Loucy (cell line): ENCODE data around the gene SH3BP1.
A peak's percentile ranks its signal among the peaks of the same experiment; 100 is the strongest.
"Not testable (repeated sequence)": the region's sequence is repeated elsewhere in the genome, so short reads cannot be mapped to it uniquely, and the experiment has no call there.

Experiments
- H2AFZ ChIP-seq: fragments of 200-600 bp; sonication (generic); 2 replicates; pipeline ENCODE4 v1.6.0; 2016; ENCODE audit warnings: antibody characterized with exemption, mild to moderate bottlenecking, low read length, moderate library complexity
- H3F3A ChIP-seq: fragments of 200-600 bp; 2 replicates; pipeline ENCODE4 v1.6.0; 2016; ENCODE audit warnings: antibody characterized with exemption, low read depth, mild to moderate bottlenecking
- H3K27me3 ChIP-seq: fragments of 200-600 bp; sonication (generic); 2 replicates; pipeline ENCODE4 v1.6.1; 2014; ENCODE audit warnings: low read length, mild to moderate bottlenecking; ENCODE audit not compliant: insufficient read depth, poor library complexity, severe bottlenecking
- H3K36me3 ChIP-seq: fragments of 200-600 bp; sonication (generic); 2 replicates; pipeline ENCODE4 v1.6.1; 2016; ENCODE audit warnings: low read length; ENCODE audit not compliant: insufficient read depth
- H3K4me1 ChIP-seq: fragments of 200-600 bp; sonication (generic); 2 replicates; pipeline ENCODE4 v1.5.1; 2014; ENCODE audit warnings: low read length, mild to moderate bottlenecking; ENCODE audit not compliant: insufficient read depth, poor library complexity, severe bottlenecking
- H3K4me2 ChIP-seq: fragments of 200-600 bp; sonication (generic); 2 replicates; pipeline ENCODE4 v1.6.0; 2014; ENCODE audit warnings: antibody characterized with exemption, low read length, low read depth, mild to moderate bottlenecking; ENCODE audit not compliant: poor library complexity, severe bottlenecking
- H3K4me3 ChIP-seq: fragments of 200-600 bp; sonication (generic); 2 replicates; pipeline ENCODE4 v1.5.1; 2014; ENCODE audit warnings: low read length, mild to moderate bottlenecking, mixed read lengths; ENCODE audit not compliant: poor library complexity, severe bottlenecking
- H3K79me2 ChIP-seq: fragments of 200-600 bp; sonication (generic); 2 replicates; pipeline ENCODE4 v1.6.1; 2014; ENCODE audit warnings: low read length; ENCODE audit not compliant: insufficient read depth
- H3K9ac ChIP-seq: fragments of 200-600 bp; sonication (generic); 2 replicates; pipeline ENCODE4 v1.6.0; 2014; ENCODE audit warnings: mild to moderate bottlenecking, low read depth, low read length, moderate library complexity; ENCODE audit not compliant: poor library complexity, severe bottlenecking
- H3K9me2 ChIP-seq: fragments of 200-600 bp; sonication (generic); replicated peaks from 2 replicates; pipeline ENCODE4 v1.6.1; 2016; ENCODE audit warnings: low read depth, low read length, mixed read lengths
- H3K9me3 ChIP-seq: fragments of 200-600 bp; sonication (generic); 2 replicates; pipeline ENCODE4 v1.6.1; 2014; ENCODE audit warnings: mild to moderate bottlenecking, antibody characterized with exemption, low read length, low read depth; ENCODE audit not compliant: insufficient read depth
- H4K20me1 ChIP-seq: fragments of 200-600 bp; sonication (generic); 2 replicates; pipeline ENCODE4 v1.6.0; 2014; ENCODE audit warnings: antibody characterized with exemption, low read length, mild to moderate bottlenecking; ENCODE audit not compliant: insufficient read depth, poor library complexity, severe bottlenecking
- CTCF ChIP-seq: fragments of 200-600 bp; sonication (generic); conservative IDR thresholded peaks from 2 replicates; pipeline ENCODE4 v1.5.1; 2014; ENCODE audit warnings: mild to moderate bottlenecking, antibody characterized with exemption, low read length
- EZH2phosphoT487 ChIP-seq: fragments of 200-600 bp; IDR thresholded peaks from 2 replicates; pipeline ENCODE4 v1.6.1; 2018; ENCODE audit warnings: antibody characterized with exemption, mild to moderate bottlenecking, moderate library complexity, borderline replicate concordance

Gene SH3BP1

DNA sequence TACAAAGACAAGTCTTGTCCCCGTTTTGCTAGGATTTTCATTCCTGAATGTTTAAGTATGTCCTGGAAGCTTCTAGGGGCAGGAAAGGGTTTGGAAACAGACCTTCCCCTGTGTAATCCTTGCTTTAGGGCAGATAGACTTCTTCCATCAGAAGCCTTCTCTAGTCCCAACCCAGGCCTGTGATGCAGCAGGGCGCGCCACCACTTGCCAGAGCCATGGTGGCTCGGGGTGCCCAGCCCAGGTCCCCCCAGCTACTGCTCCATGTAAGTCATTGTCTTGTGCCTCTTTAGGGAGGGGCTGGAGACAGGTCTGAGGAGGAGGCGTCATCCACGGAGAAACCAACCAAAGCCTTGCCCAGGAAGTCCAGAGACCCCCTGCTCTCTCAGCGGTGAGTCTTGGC, 50.9 kb downstream of the SH3BP1 start:
- Histone ChIP-seq H2AFZ (no peak overlapping the region), H4K20me1 (no peaks in the 10 kb centered on the region), H3K4me3 (no peak overlapping the region), H3K4me2 (no peak overlapping the region), H3K9ac (no peak overlapping the region), H3F3A (no peaks in the 10 kb centered on the region), H3K9me3 (no peaks in the 10 kb centered on the region), H3K27me3 (no peaks in the 10 kb centered on the region), H3K9me2 (no peaks in the 10 kb centered on the region), H3K4me1 (peaks cover 16% of the 10 kb centered on the region), H3K36me3 (peaks cover 35% of the 10 kb centered on the region; the same call in 1 of the 2 replicates), H3K79me2 (peaks cover 29% of the 10 kb centered on the region)
- TF ChIP-seq CTCF (no peak), EZH2phosphoT487 (no peak)

GRCh38 chr22:37690901-37691504, 51.5 kb downstream of the SH3BP1 start:
- H4K20me1 ChIP-seq: no peaks in the 10 kb centered on the region
- peaks cover 29% of the 10 kb centered on the region for H3K79me2 ChIP-seq
- peaks cover 22% of the 10 kb centered on the region for H3K4me1 ChIP-seq
- no peak overlapping the region for H3K9ac ChIP-seq
- H3K36me3 ChIP-seq: peaks cover 35% of the 10 kb centered on the region; the same call in 1 of the 2 replicates
- no peak overlapping the region for H3K4me3 ChIP-seq
- H3K9me2 ChIP-seq: no peaks in the 10 kb centered on the region
- H3K4me2 ChIP-seq: no peak overlapping the region
- H3K9me3 ChIP-seq: no peaks in the 10 kb centered on the region
- no peaks in the 10 kb centered on the region for H3K27me3 ChIP-seq
- TF ChIP-seq EZH2phosphoT487: no peak
- H3F3A ChIP-seq: no peaks in the 10 kb centered on the region
- no peak overlapping the region for H2AFZ ChIP-seq

DNA sequence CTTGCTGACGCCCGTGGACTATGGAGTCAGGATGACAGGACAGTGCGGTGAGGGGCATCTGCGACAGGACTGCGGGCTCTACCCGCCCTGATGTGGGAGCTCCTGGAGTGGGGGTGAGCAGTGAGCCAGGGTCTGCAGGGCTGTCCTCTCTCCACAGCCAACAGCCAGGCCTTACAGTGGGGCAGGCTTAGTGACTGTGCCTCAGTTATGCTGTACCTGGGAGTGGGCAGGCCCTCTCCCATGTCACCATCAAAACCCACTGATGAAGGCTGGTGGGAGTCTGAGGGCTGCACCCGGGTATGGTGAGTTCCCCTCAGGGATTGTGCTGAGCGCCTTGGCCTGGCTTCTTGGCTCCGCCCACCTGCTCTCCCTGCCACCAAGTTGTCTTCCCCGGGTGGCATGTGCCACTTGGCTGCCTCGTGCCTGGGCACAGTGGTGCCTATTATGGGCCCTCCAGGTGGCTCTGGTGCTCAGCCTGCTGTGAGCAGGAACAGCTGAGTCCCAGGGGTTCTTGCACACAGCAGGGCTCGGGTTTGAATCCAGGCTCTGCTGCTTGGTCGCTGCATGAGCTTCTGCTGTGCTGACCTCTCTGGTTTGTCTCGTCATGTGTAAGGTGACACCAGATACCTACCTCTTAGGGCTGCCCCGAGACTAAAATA, 53.3 kb downstream of the SH3BP1 start:
- Histone ChIP-seq H2AFZ (no peak overlapping the region), H3K9me2 (no peaks in the 10 kb centered on the region), H3K9me3 (no peaks in the 10 kb centered on the region), H3K27me3 (no peaks in the 10 kb centered on the region), H3K4me3 (no peak overlapping the region), H3F3A (no peaks in the 10 kb centered on the region), H3K9ac (no peak overlapping the region), H3K4me1 (peaks cover 21% of the 10 kb centered on the region), H3K36me3 (peaks cover 35% of the 10 kb centered on the region; the same call in 1 of the 2 replicates), H3K4me2 (no peak overlapping the region), H3K79me2 (peaks cover 13% of the 10 kb centered on the region), H4K20me1 (no peaks in the 10 kb centered on the region)
- TF ChIP-seq EZH2phosphoT487 (no peak), CTCF (no peak)

GRCh38 chr22:37694131-37694530, 54.7 kb downstream of the SH3BP1 start:
- H4K20me1 ChIP-seq, H3F3A ChIP-seq, H3K27me3 ChIP-seq, H3K9me2 ChIP-seq, H3K79me2 ChIP-seq, H3K4me2 ChIP-seq, H3K9me3 ChIP-seq, H2AFZ ChIP-seq, H3K4me3 ChIP-seq, H3K9ac ChIP-seq: not testable (repeated sequence)
- Histone ChIP-seq H3K36me3 (peaks cover 32% of the 10 kb centered on the region; the same call in 1 of the 2 replicates), H3K4me1 (peaks cover 13% of the 10 kb centered on the region)

DNA sequence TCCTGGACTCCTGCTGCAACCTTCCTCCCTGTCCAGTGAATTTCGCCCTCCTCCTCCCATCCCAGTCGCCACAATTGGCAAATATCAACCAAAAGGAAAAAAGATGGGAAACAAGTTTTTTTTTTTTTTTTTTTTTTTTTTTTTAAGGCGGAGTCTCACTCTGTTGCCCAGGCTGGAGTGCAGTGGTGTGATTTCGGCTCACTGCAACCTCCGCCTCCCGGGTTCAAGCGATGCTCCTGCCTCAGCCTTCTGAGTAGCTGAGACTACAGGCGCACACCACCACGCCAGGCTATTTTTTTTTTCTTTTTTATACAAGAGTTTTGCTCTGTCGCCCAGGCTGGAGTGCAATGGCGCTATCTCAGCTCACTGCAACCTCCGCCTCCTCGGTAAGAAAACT, 56.8 kb downstream of the SH3BP1 start:
- not testable (repeated sequence) for H3K9ac ChIP-seq, H3K9me3 ChIP-seq, H4K20me1 ChIP-seq, H3F3A ChIP-seq, H3K79me2 ChIP-seq, H3K9me2 ChIP-seq, H3K27me3 ChIP-seq, H2AFZ ChIP-seq
- peaks cover 13% of the 10 kb centered on the region for H3K4me1 ChIP-seq
- H3K4me2 ChIP-seq: peak overlapping the region; percentile 67
- peaks cover 21% of the 10 kb centered on the region; the same call in 1 of the 2 replicates for H3K36me3 ChIP-seq
- peak overlapping the region; percentile 55 for H3K4me3 ChIP-seq
